ENCODE data around the gene CTNNA1.

The CTNNA1 gene

GRCh38 chr5:138819081-138819480, 65.9 kb downstream of the CTNNA1 start:
- FAIRE-seq: no peak
- no peak for DNase-seq (ENCODE audit: insufficient read length, low spot score)
- TF ChIP-seq CTCF (IDR thresholded peaks at IDR 0.05; ENCODE audit: insufficient read depth, missing control alignments): no peak

- DNase-seq (ENCODE audit: insufficient read length, low spot score) (no peak), FAIRE-seq (no peak)
- no peak for TF ChIP-seq CTCF (IDR thresholded peaks at IDR 0.05; ENCODE audit: insufficient read depth, missing control alignments)
These were observed 67.5 kb downstream of the CTNNA1 start for GRCh38 chr5:138820695-138821094.

- FAIRE-seq (no peak), DNase-seq (ENCODE audit: insufficient read length, low spot score) (no peak)
- no peak for TF ChIP-seq CTCF (IDR thresholded peaks at IDR 0.05; ENCODE audit: insufficient read depth, missing control alignments)
These were observed 71.3 kb downstream of the CTNNA1 start for GRCh38 chr5:138824516-138824915.

- TF ChIP-seq CTCF (IDR thresholded peaks at IDR 0.05; ENCODE audit: insufficient read depth, missing control alignments): peak; percentile 45
- no peak for DNase-seq (ENCODE audit: insufficient read length, low spot score)
- FAIRE-seq: no peak
These were observed 72.0 kb downstream of the CTNNA1 start for GRCh38 chr5:138824924-138825863.

GRCh38 chr5:138828556-138828955, 75.3 kb downstream of the CTNNA1 start:
- TF ChIP-seq CTCF (IDR thresholded peaks at IDR 0.05; ENCODE audit: insufficient read depth, missing control alignments): no peak
- DNase-seq (ENCODE audit: insufficient read length, low spot score): no peak
- no peak for FAIRE-seq

- TF ChIP-seq CTCF (IDR thresholded peaks at IDR 0.05; ENCODE audit: insufficient read depth, missing control alignments): no peak
- no peak for DNase-seq (ENCODE audit: insufficient read length, low spot score)
- no peak for FAIRE-seq
These were observed 76.1 kb downstream of the CTNNA1 start for GRCh38 chr5:138829341-138829740.

- TF ChIP-seq CTCF (IDR thresholded peaks at IDR 0.05; ENCODE audit: insufficient read depth, missing control alignments): no peak
- DNase-seq (ENCODE audit: insufficient read length, low spot score) (no peak), FAIRE-seq (no peak)
These were observed 78.5 kb downstream of the CTNNA1 start for GRCh38 chr5:138831703-138832102.

All from D721Med (cell line).